H1 (cell line): Measurements from ENCODE around the gene COQ8B. TPM values are rescaled to one million over a fixed set of nuclear protein-coding genes. Genes with fewer than 3 reads are reported as not detected.

Source experiments
- CTCF ChIA-PET: fragments of 300-600 bp; sonication (Branson Sonifier 250); formaldehyde crosslinking; loops from one replicate; lab custom pipeline; 2021; ENCODE audit not compliant: partially characterized antibody; lab: Charles Lee
- POLR2A ChIA-PET: fragments of 300-600 bp; sonication (Branson Sonifier 250); formaldehyde crosslinking; loops from one replicate; lab custom pipeline; 2021; ENCODE audit warnings: inconsistent platforms; ENCODE audit not compliant: partially characterized antibody; lab: Charles Lee
- DNase-seq, 2 experiments: peaks; one replicate each; pipeline versions ENCODE4 v3.0.0 to v3.0.0-alpha.2; 2010 to 2022; ENCODE audit warnings: low spot score in 2 of 2, low read depth in 1 of 2, mixed read lengths in 1 of 2
- FAIRE-seq: peaks from 2 replicates; lab custom pipeline; 2011; peaks lifted over from hg19 to GRCh38; lab: Jason Lieb, UNC
- H2AFZ ChIP-seq: 2 replicates; pipeline ENCODE4 v1.8.1; 2012; ENCODE audit warnings: low read length, inconsistent platforms
- H2AK5ac ChIP-seq: 2 replicates; pipeline ENCODE4 v1.6.1; 2013; ENCODE audit warnings: low read depth, low read length
- H2BK120ac ChIP-seq: replicated peaks from 2 replicates; pipeline ENCODE3; 2013; ENCODE audit warnings: low read depth, low read length, inconsistent platforms
- H2BK12ac ChIP-seq: 2 replicates; pipeline ENCODE4 v1.6.1; 2013; ENCODE audit warnings: low read depth, low read length
- H2BK15ac ChIP-seq: 2 replicates; pipeline ENCODE4 v1.6.1; 2013; ENCODE audit warnings: low read length
- H2BK20ac ChIP-seq: 2 replicates; pipeline ENCODE4 v1.6.1; 2013; ENCODE audit warnings: low read length
- H2BK5ac ChIP-seq: 2 replicates; pipeline ENCODE4 v1.6.1; 2013; ENCODE audit warnings: low read depth, low read length
- H3K14ac ChIP-seq: 2 replicates; pipeline ENCODE4 v1.6.1; 2013; ENCODE audit warnings: inconsistent platforms; ENCODE audit not compliant: insufficient read length
- H3K18ac ChIP-seq: 2 replicates; pipeline ENCODE4 v1.6.1; 2013; ENCODE audit warnings: low read length; ENCODE audit errors: extremely low read depth
- H3K23ac ChIP-seq: 2 replicates; pipeline ENCODE4 v1.6.1; 2013; ENCODE audit warnings: inconsistent platforms; ENCODE audit not compliant: insufficient read length
- H3K23me2 ChIP-seq: 2 replicates; pipeline ENCODE4 v1.6.1; 2013; ENCODE audit warnings: low read depth, low read length
- H3K27ac ChIP-seq: 2 replicates; pipeline ENCODE4 v1.6.1; 2011; ENCODE audit warnings: low read depth, low read length, inconsistent platforms
- H3K27me3 ChIP-seq, 4 experiments: replicated peaks in 1 of 4; 1 replicate in 1 of 4; 2 replicates in 3 of 4; pipeline versions ENCODE4 v1.6.1 to v1.8.1; 2011 to 2013; ENCODE audit warnings: low read length in 3 of 4, mild to moderate bottlenecking in 3 of 4, inconsistent platforms in 2 of 4, mixed read lengths in 2 of 4, moderate library complexity in 1 of 4; ENCODE audit not compliant: control insufficient read depth in 3 of 4, insufficient read depth in 3 of 4; ENCODE audit errors: extremely low read depth in 1 of 4
- H3K36me3 ChIP-seq, 4 experiments: 2 replicates each; pipeline versions ENCODE4 v1.6.1 to v1.8.1; 2011 to 2013; ENCODE audit warnings: mild to moderate bottlenecking in 4 of 4, low read length in 3 of 4, moderate library complexity in 2 of 4, control low read depth in 1 of 4, inconsistent platforms in 1 of 4; ENCODE audit not compliant: insufficient read depth in 4 of 4, control insufficient read depth in 2 of 4
- H3K4ac ChIP-seq: replicated peaks from 2 replicates; pipeline ENCODE3; 2013; ENCODE audit warnings: low read length, low read depth, mixed read lengths, inconsistent platforms; ENCODE audit not compliant: insufficient read length
- H3K4me1 ChIP-seq, 4 experiments: replicated peaks in 1 of 4; 1 replicate in 1 of 4; 2 replicates in 3 of 4; pipeline versions ENCODE4 v1.6.1 to v1.8.1; 2011 to 2013; ENCODE audit warnings: low read length in 3 of 4, inconsistent platforms in 2 of 4, mixed read lengths in 1 of 4; ENCODE audit not compliant: insufficient read depth in 4 of 4, control insufficient read depth in 3 of 4
- H3K4me2 ChIP-seq, 2 experiments: 2 replicates each; pipeline versions ENCODE4 v1.6.1 to v1.8.1; 2011 to 2013; ENCODE audit warnings: low read depth in 2 of 2, low read length in 2 of 2, control low read depth in 1 of 2, inconsistent platforms in 1 of 2, mild to moderate bottlenecking in 1 of 2; ENCODE audit not compliant: insufficient read depth in 1 of 2
- H3K4me3 ChIP-seq, 4 experiments: fragments of 200-600, 300-600 bp in 1 of 4; sonication (generic), shearing (Covaris generic), sonication (Bioruptor Twin) in 1 of 4; 2 replicates each; pipeline versions ENCODE4 v1.5.1 to v1.8.1; 2011 to 2016; ENCODE audit warnings: low read length in 4 of 4, low read depth in 3 of 4, control low read depth in 2 of 4, inconsistent platforms in 2 of 4, mild to moderate bottlenecking in 2 of 4, mixed read lengths in 1 of 4, moderate library complexity in 1 of 4; ENCODE audit not compliant: insufficient read depth in 2 of 4; ENCODE audit errors: extremely low read depth in 1 of 4
- H3K56ac ChIP-seq: replicated peaks from 2 replicates; pipeline ENCODE3; 2013; ENCODE audit warnings: low read depth, mild to moderate bottlenecking, mixed read lengths, low read length, inconsistent platforms; ENCODE audit not compliant: insufficient read length
- H3K79me1 ChIP-seq: 2 replicates; pipeline ENCODE4 v1.6.1; 2013; ENCODE audit warnings: low read depth, low read length, control low read depth
- H3K79me2 ChIP-seq, 2 experiments: 2 replicates each; pipeline versions ENCODE4 v1.6.1 to v1.8.1; 2012 to 2013; ENCODE audit warnings: low read length in 2 of 2, mild to moderate bottlenecking in 2 of 2, inconsistent platforms in 1 of 2; ENCODE audit not compliant: insufficient read depth in 2 of 2, control insufficient read depth in 1 of 2
- H3K9ac ChIP-seq, 4 experiments: replicated peaks in 1 of 4; 1 replicate in 1 of 4; 2 replicates in 3 of 4; pipeline versions ENCODE4 v1.6.1 to v1.8.1; 2011 to 2013; ENCODE audit warnings: low read depth in 3 of 4, low read length in 3 of 4, control low read depth in 2 of 4, mild to moderate bottlenecking in 2 of 4, moderate library complexity in 2 of 4, inconsistent platforms in 1 of 4; ENCODE audit errors: extremely low read depth in 1 of 4
- H3K9me3 ChIP-seq, 2 experiments: 2 replicates each; pipeline versions ENCODE4 v1.6.1 to v1.8.1; 2012 to 2013; ENCODE audit warnings: mild to moderate bottlenecking in 2 of 2, moderate library complexity in 2 of 2, control low read depth in 1 of 2, inconsistent platforms in 1 of 2, low read depth in 1 of 2, low read length in 1 of 2, mixed read lengths in 1 of 2; ENCODE audit not compliant: insufficient read depth in 2 of 2
- H4K20me1 ChIP-seq, 2 experiments: replicated peaks in 1 of 2; 2 replicates each; pipeline versions ENCODE3 to v1.8.1; 2011 to 2013; ENCODE audit warnings: inconsistent platforms in 2 of 2, low read length in 2 of 2, mild to moderate bottlenecking in 1 of 2; ENCODE audit not compliant: insufficient read depth in 2 of 2, control insufficient read depth in 1 of 2
- H4K5ac ChIP-seq: 2 replicates; pipeline ENCODE4 v1.6.1; 2013; ENCODE audit warnings: low read length, low read depth, mixed read lengths, inconsistent platforms; ENCODE audit not compliant: insufficient read length
- H4K8ac ChIP-seq: 2 replicates; pipeline ENCODE4 v1.8.0; 2013; ENCODE audit warnings: mild to moderate bottlenecking, moderate library complexity, low read length, inconsistent platforms; ENCODE audit not compliant: insufficient read depth; ENCODE audit errors: extremely low read depth
- H4K91ac ChIP-seq: replicated peaks from 2 replicates; pipeline ENCODE3; 2013; ENCODE audit warnings: low read length, mixed read lengths, inconsistent platforms; ENCODE audit not compliant: insufficient read length
- BACH1 ChIP-seq: IDR thresholded peaks from 2 replicates; pipeline ENCODE4 v1.6.1; 2012; ENCODE audit warnings: low read length, improper control_type of control experiment
- E2F6 ChIP-seq: IDR thresholded peaks from 2 replicates; pipeline ENCODE4 v1.6.1; 2012; ENCODE audit warnings: inconsistent platforms
- SIX5 ChIP-seq: IDR thresholded peaks from 2 replicates; pipeline ENCODE4 v1.6.1; 2011; ENCODE audit warnings: mild to moderate bottlenecking, low read depth, low read length
- SRF ChIP-seq: IDR thresholded peaks from 2 replicates; pipeline ENCODE4 v1.6.1; 2011; ENCODE audit warnings: mild to moderate bottlenecking, low read depth, low read length, moderate library complexity
- whole genome bisulfite sequencing, 2 experiments: shearing (Covaris generic) in 1 of 2; methylation state at CpG; one replicate each; pipeline versions ENCODE4 v1.1.6 to v1.1.7; 2013 to 2015; ENCODE audit warnings: low lambda C conversion rate in 2 of 2, mixed read lengths in 2 of 2, inconsistent platforms in 1 of 2, low coverage in 1 of 2, missing lambda C conversion rate in 1 of 2; ENCODE audit not compliant: insufficient replicate concordance in 2 of 2, insufficient coverage in 1 of 2, insufficient read length in 1 of 2; ENCODE audit errors: extremely low coverage in 1 of 2, missing lambda C conversion rate in 1 of 2; 5-methylcytosine and 5-hydroxymethylcytosine counted together
- polyA plus RNA-seq, 7 experiments: library from polyadenylated mRNA; depleted of rRNA in 3 of 7; stranded (reverse) in 5 of 7; unstranded in 2 of 7; fragments of >200 nt in 5 of 7; fragments of 200-250 nt in 2 of 7; gene quantifications; 1 replicate in 5 of 7; 2 replicates in 1 of 7; 4 replicates in 1 of 7; pipeline versions ENCODE4 v1.2.1 to v1.2.3, GENCODE V29; 2011 to 2013; ENCODE audit warnings: missing spikeins in 2 of 7, mixed read lengths in 2 of 7
- total RNA-seq: library from RNA; stranded (reverse); fragmentation: NEBNext Ultra II Directional; extraction: Animal tissue kit (Norgen Biotek cat#: 25700); gene quantifications from 2 replicates; pipeline ENCODE4 v1.2.1, GENCODE V29; 2021

The COQ8B gene
- total and polyA plus RNA-seq, 2 of the 8 experiments (the other 6 are each of a cell fraction or from before 2014, with no cell fraction given): 41.7 to 46.1 TPM

DNA sequence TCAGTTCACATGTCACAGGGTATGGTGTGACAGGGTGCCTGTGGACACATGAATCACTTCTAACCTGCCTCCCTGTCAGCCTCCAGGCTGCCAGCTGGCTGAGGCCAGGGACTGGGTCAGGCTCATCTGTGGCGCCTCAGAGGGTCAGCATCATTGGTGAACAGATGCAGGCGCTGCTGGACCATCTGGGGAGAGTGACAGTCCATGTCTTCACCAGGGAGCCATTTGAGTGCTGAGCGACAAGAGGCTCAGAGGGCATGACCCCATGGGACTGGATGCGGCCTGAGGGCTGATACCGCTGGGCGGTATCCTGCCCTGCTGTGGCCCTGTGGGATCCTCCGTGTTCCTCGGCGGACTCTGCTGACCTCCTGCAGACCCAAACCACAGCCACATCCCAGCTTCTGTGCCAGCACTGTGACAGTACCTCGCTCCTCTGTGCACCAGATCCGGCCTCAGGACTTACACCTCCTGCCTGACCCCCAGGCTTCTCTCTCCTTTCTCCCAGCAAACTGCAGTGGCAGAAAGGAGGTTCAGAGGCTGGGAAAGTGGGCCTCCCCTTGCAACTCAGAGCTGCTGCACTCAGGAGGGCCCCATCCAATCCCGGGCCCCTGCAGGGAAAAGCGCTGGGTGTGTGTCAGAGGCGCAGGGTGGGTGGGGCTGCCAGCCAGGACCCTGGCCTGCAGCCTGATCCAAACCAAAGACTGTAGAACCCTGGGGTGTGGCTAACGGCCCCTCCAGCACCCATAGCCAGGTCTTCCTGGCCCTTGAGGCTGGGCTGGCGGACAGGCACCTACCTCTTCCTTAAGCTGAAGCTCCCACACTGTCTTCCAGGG is 23.4 kb upstream of the COQ8B start:
- Histone ChIP-seq H2BK20ac (no peak overlapping the region), H3K4me2 (no peak overlapping the region), H4K5ac (no peak overlapping the region), H3K23me2 (no peaks in the 10 kb centered on the region), H3K36me3 (peaks cover 0 to 21% (median 9%) of the 10 kb centered on the region in 4 experiments; a peak in 5 of 8 replicates), H4K91ac (no peak overlapping the region), H3K27me3 (no peaks in the 10 kb centered on the region), H2BK5ac (0 out of 2 replicates have a peak overlapping the region, but pooled peaks have one; percentile 52), H2BK12ac (no peak overlapping the region), H3K9me3 (no peaks in the 10 kb centered on the region), H3K23ac (no peak overlapping the region), H3K79me1 (no peaks in the 10 kb centered on the region), H4K20me1 (peaks cover 0 to 8% of the 10 kb centered on the region in 2 experiments), H3K4me1 (peaks cover 0 to 8% (median 1%) of the 10 kb centered on the region in 4 experiments; a peak in 4 of 7 replicates), H3K27ac (no peak overlapping the region; the same call in 1 of the 2 replicates), H3K79me2 (no peaks in the 10 kb centered on the region), H2AK5ac (no peak overlapping the region), H3K9ac (no peak overlapping the region), H3K18ac (no peak overlapping the region), H2BK120ac (no peak overlapping the region), H3K56ac (no peak overlapping the region), H2AFZ (no peak overlapping the region), H3K4me3 (no peak overlapping the region), H4K8ac (peak overlapping the region; percentile 47; the same call in 1 of the 2 replicates), H3K14ac (no peak overlapping the region), H3K4ac (no peak overlapping the region), H2BK15ac (no peak overlapping the region)
- TF ChIP-seq SRF (no peak), E2F6 (no peak), SIX5 (no peak), BACH1 (no peak)
- FAIRE-seq: no peak
- CTCF ChIA-PET: interaction anchor here (0.6 to 2.5 kb wide), 3 partner anchors 10 to 182 kb away, joined by 3 to 5 read pairs (median 3); partner anchors contain the start of genes ACTMAP and SNRPA
- WGBS, 2 experiments: 89% methylated on average over 16 of the region's 16 CpGs; no CpG with 5 or more reads in 1 of the 2 experiments
- POLR2A ChIA-PET: interaction anchor here (0.6 to 12.4 kb wide), 10 partner anchors 10 to 78 kb away, joined by 3 to 120 read pairs (median 4); partner anchors contain the start of genes ACTMAP, COQ8B, ITPKC and RAB4B
- no peak for DNase-seq
